ENCODE measurements around the gene BTRC.
"Not testable (repeated sequence)": the region's sequence is repeated elsewhere in the genome, so short reads cannot be mapped to it uniquely, and the experiment has no call there.

The BTRC gene

DNA sequence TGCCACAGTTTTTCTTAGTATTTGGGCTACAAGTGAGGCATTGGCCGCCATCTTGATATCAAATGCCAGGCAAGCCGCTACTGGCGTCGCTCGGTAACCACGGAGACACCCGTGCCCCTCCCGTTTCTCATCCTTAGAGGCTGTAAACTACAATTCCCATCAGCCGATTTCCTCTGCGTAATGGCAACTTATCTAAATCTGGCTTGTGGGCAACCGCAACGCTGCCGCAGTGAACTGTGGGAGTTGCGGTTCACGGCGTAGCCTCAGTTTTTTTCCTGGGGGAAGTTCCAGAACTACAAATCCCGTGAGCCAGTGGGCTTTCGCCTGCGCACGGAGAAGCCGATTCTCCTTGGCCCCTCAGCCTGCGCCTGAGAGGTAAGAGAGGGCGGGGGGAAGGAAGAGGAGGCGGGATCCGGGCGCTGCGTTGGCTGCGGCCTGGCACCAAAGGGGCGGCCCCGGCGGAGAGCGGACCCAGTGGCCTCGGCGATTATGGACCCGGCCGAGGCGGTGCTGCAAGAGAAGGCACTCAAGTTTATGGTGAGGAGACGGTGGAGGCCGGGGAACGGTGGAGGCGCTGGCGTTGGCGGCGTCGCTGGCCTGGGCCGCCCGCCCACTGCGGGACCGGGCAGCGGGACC lies at the start of gene BTRC:
Gene BTRC (plus strand): TSS at position 474 of the 636 bp plus-strand sequence. CDS start 16 bp downstream, at position 490.
- peak; percentile 99 for FAIRE-seq

DNA sequence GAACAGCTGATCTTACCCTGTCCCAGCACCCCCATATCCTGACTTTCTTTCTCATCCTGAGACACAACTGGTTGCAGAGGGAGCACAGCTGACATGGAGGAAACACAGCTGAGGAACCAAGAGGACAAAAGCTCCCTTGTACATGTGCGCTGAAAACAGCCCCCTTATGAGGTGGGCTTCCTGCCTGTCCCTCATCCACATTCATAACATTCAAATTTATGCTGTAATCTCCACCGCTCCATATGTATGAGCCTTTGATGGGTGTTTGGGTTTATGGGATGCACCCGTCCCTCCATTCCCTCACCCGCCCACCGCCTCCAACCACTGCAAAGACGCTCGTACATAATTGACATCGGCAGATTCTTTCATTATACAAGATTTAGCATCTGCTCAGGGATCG lies 49.6 kb upstream of the BTRC start:
- DNase-seq (ENCODE audit: extremely low spot score, insufficient read length, low read depth): no peak
- FAIRE-seq: no peak

More for the DNA sequence above, at the start of gene BTRC:
- DNase-seq (ENCODE audit: extremely low spot score, insufficient read length, low read depth): peak; percentile 88

DNA sequence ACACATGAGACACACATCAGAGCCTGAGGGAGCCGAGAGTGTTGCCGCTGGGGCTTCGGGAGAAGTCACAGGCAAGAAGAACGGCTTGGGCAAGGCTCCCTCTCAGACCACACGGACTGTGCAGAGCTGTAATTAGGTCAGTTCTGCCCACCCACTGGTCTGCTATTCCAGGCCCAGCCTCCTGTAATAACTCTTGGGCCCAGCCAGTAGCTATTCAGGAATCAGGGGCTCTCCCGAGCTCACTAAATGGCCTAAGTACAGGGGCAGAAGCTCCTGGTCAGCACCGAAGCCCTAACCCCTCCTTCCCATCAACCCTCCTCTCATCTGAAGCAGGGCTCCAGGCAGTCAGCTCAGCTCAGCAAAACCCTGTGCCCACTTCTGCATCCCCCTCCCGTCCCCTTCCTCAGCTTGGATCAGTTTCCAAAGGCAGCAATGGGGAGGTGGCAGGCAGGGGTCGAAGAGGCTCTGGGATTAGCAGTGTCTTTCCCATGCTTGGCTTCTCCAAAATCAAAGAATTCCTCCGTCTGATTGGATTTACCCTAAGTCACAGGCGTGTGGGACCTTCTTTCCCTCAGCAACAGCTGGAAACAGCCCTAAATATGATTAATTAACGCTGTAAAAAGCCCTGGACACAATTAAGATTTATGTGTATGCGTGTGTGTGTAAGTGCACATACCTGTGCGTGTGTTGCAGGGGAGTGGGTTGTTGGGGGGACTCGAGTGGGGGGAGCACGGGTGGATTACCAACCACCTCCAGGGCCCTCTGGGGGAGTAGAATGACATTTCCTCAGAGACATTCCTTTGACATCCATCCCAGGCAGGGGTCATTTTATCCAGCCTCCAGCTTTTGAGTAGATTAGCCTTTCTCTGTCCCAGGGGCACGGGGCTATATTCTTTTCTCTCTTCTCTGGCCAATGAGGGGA lies 48.4 kb upstream of the BTRC start:
- FAIRE-seq (no peak), DNase-seq (ENCODE audit: extremely low spot score, insufficient read length, low read depth) (no peak)

DNA sequence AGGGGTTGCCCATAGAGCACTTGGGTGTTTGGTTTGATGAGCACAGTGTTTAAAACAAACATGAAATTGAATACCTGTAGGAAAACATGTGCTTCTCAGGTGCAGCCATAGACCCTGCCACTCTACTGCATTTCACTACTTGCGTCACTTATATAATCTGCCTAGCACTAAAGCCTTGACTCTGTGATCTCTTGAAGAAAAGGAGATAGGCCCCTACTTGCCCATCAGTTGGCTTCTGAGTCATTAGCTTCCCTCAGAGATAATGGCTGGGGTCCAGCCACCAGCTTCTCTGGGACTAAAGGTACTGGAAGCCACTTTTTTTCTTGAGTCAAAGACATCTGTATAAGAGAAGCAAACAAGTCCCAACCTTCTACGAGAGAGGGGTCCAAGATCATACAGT lies 45.9 kb upstream of the BTRC start:
- FAIRE-seq (no peak), DNase-seq (ENCODE audit: extremely low spot score, insufficient read length, low read depth) (no peak)

DNA sequence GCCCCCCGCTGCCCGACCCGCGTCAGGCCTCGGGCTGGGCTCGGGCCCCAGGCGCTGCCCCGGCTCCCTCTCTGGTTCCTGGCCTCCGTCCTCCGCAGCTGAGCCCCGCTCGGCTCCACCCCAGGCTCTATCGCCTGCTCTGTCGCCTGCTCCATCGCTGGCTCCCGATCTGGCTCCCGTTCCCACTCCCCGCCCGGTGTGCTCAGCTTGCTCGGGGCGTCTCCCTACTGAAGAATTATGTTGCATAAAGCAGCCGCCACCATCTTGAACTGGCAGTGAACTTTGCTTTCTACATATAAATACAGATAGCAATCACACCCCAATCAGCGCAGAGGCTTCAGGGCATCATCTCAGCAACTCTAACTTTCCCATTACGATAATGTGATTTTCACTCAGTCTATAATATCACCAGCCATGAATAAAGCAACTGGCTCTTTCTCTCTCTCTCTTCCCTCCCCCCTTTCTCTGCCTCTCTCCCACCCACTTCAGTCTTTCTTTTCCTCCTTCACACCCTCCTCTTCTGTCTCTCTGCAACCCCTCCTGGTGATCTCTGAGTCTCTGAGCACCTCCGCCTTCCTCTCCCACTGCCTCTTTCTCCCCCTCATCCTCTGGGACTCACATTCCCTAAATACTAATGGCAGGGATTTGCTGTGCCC lies 43.3 kb upstream of the BTRC start:
- no peak for FAIRE-seq
- DNase-seq (ENCODE audit: extremely low spot score, insufficient read length, low read depth): no peak

DNA sequence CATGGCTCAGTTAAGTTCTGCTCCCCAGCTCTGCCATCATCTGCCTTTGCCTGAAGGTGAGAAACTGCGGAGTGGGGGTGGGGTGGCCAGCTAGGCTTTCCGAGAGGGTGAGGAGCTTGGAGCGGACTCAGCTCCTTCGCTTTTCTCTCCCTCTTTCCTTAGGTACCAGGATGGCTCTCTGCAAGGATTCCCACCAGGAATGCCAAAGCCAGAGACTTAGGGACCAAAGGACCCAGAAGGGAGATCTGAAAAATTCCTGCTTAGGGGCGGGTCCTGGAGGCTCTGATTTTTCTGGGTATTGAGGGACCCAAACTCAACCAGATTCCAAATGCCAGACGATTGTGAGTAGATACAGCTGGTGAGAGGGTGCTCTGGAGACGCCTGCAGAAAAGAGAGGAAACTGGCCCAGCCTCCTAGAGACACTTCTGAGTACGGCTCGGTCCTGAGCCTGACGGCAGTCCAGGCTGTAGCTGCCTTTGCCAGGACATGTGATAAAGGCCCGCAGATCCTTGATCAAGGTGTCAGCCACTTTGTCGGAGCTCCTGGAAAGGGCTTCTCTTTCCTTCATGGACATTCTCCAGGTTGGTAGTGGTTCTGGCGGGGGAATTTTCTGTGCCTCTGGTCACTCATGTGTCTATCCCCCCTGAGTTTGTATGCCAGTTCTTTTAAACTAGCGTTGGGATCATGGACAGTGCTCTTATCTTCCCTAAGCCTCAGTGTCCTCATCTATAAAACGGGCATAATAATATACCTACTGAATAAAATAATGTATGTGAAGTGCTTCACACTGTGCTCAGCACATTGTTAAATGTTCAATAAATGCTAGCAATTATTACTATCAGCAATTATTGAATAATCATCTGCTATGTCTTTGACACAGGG lies 42.5 kb upstream of the BTRC start:
- FAIRE-seq: no peak
- DNase-seq (ENCODE audit: extremely low spot score, insufficient read length, low read depth): no peak

DNA sequence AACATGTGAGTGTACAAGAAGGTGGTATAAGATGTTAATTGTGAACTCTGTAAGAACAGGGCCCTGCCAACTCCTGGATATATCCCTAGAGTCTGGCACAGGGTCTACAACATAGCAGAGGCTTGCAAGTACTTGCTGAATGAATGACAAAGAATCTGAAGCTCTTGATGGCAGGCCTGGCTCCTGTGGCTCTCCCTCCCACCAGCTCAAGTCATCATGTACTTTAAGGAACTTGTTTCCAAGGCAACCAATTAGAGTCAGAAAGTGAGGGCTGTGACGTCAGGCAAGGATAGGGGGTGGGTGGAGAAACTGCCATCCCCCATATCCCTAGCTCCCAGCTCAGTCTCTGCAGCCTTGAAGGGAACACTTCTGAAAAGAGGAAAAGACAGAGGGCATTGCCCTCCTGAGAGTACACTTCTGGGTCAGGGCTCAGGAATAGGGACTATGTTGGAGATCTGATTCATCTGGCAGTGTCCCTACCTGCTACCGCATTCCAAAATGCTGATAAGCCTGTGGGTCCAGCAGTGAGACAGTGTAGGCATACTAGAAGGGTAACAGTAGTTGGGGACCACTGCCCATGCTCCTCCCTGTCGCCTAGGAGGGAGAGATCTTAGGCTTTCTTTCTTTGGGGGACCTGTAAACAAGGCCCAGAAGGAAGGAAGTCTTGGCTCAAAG lies 34.6 kb upstream of the BTRC start:
- FAIRE-seq (no peak), DNase-seq (ENCODE audit: extremely low spot score, insufficient read length, low read depth) (no peak)

DNA sequence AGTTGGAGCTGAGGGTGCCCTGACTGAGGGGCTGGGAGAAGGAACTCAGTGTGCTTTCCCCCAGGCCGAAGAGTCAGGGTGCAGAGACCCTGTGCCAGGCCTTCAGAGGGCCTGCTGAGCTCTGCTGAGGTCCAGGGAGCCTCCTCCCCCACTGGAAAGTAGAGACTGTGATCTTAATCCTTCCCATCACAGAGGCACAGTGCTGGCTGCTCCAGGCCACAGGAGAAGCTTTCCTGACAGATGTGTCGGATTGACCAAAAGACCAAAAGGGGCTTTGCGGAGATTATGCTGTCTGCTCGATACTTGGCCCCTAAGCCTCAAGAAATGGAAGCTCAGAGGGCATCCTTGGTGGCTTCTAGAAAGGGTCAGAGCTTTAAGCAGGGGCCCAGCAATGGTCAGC lies 32.9 kb upstream of the BTRC start:
- FAIRE-seq: no peak
- no peak for DNase-seq (ENCODE audit: extremely low spot score, insufficient read length, low read depth)

DNA sequence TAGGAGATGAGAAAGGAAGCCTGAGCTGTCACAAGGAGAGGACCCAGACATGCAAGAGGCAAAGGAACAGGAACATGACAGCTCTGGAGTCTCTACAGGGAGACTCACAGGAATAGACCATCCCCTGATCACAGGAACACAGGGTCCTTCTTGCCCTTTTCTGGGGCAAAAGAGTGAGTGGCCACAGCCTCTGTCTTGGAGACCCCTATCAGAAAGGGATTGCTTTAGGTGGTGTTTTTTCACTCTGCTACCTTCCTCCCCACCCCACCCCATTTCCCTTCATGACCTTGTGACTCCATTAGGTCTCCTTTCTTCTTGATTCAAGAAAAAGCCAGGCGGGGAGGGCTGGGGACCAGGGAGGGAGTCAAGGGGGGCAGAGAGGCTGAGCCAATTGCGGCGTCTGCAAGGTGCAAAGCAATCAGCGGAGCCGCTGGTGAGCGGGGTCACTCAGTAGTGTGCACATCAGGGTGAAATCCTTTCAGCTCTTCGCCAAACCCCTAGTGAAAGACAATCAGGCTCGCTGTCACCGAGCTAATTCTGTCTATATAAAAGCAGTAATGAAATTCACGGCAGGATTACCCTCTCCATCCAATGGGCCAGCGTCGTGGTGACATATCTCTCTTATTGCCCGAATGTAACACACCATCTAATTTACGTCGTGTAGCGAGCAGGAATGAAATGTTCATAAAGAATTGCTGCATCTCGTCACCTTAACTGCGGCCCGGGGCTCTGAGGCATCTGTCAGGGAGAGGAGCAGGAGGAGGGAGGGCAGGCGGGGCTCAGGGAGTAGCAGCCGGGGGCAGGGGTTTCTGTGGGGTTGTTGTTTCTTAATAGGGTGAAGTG lies 31.5 kb upstream of the BTRC start:
- FAIRE-seq (no peak), DNase-seq (ENCODE audit: extremely low spot score, insufficient read length, low read depth) (no peak)

DNA sequence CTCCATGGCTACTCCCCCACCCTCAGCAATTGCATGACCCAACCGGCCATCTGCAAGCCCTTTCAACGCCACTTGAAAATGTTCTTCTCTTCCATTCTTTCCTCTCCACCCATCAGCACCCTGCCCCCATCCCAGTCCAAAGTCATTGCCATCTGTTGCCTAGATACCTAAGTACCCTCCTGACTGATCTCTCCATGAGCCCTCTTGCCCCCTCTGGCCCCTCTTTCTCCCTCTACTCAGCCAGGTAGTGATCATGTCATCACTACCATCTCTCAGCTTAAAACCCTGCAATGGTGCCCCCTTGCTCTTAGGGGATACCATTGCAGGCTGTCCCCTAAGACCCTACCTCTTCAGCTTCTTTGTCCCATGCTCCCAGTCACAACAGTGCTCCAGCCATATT lies 30.5 kb upstream of the BTRC start:
- DNase-seq (ENCODE audit: extremely low spot score, insufficient read length, low read depth) (no peak), FAIRE-seq (no peak)

DNA sequence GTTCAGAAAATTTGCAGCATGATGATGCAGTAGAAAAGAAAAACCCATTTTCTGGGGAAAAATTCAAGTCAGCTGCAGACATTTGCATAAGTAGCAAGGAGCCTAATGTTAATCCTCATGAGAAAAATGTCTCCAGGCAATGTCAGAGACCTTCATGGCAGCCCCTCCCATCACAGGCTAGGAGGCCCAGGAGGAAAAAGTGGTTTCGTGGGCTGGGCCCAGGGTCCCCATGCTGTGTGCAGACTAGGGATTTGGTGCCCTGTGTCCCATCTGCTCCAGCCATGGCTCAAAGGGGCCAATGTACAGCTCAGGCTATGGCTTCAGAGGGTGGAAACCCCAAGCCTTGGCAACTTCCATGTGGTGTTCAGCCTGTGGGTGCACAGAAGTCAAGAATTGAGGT lies 26.5 kb upstream of the BTRC start:
- FAIRE-seq; DNase-seq (ENCODE audit: extremely low spot score, insufficient read length, low read depth): not testable (repeated sequence)

DNA sequence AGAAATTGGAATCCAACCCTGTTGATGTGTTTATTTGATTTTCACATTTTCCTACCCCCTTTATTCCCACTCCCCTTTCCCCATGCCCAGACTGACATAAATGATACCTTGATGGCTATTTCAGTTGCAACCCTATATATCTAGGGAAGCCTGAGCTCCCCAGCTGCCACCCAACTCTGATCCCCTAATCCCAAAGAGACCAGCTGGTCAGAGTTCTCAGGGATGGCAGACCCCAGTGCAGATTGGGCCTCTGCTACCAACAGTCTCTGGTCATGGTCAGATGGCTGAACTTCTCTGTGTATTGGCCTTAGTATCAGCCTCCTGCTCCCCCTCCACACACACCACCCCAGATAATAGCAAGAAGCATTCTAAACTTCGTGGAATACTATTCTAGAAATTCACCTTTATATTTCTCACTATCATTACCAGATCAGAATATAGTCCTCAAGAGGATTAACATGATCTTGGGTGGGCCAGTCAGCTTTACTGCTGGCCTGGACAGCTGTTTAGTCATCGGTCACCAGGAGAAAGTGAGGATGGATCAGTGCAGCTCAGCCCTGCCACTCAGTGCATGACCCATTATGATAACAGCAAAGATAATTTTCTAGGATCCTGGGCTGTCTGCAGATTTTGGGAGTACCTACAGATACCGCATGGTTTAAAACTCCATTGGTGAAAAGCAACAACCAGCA lies 24.5 kb upstream of the BTRC start:
- no peak for DNase-seq (ENCODE audit: extremely low spot score, insufficient read length, low read depth)
- FAIRE-seq: no peak

DNA sequence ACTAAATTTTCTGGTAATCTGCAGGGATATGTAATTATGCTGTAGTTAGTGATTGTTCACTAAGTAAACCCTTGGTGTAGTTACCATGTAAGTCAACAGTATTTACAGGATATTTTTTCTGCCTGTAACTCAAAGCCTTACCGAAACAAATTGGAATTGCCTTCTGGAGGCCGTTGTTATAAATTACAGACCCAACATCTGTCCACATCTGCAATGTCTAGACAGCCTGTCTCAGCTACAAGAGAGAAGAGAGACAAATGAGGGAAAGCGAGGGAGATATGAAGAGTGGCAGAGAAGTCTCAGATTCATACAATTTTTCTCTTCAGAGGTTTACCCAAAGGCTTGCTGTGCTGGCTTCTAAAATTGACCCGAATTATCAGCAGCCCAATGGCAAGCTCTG lies 23.7 kb upstream of the BTRC start:
- DNase-seq (ENCODE audit: extremely low spot score, insufficient read length, low read depth): no peak
- FAIRE-seq: no peak

DNA sequence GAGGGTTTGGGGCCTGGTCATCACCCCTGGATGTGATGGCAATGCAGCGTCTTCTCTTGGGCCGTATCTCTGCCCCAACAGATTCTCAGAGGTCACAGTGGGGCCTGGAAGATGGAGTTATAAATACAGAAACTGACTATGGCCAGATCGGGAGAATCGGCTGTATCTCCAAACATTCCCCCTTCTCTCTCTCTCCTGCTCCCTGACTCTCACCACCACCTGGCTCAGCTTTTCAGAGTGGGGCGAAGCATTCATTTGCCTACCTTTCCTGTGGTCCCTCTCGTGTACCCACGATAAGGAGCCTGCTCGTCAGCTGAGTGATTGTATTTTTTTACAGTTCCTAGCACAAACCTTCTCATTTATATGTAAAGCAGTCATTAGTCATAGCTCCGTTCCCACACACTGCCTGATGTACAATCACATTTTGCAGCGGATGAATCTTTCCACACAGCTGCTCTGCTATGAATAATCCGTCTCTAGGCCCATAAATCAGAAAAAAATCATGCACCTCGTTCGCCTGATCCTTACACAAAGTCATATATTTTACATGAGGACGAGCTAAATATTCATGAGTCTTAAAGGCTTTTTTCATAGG lies 23.2 kb upstream of the BTRC start:
- FAIRE-seq: no peak

DNA sequence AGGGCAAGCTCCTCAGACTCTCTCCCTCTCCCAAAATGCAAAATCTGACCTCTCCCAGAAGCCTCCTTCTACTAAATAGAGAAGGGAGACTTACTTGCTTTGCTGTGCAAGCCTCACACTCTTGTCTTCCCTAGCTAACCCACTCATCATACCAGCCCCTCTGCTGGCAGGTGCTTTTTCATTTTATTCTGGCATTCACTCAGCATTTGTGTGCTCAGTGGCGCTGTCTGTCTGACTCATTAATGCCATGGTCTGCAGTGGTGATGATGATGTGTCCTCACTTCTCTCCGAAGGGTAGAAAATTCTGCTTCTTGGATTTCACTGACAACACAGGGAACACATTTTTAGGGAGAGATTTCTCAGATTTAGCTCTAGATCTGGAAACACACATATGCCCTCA lies 22.0 kb upstream of the BTRC start:
- DNase-seq (ENCODE audit: extremely low spot score, insufficient read length, low read depth): no peak
- FAIRE-seq: no peak

More for the DNA sequence above, 23.2 kb upstream of the BTRC start:
- no peak for DNase-seq (ENCODE audit: extremely low spot score, insufficient read length, low read depth)

DNA sequence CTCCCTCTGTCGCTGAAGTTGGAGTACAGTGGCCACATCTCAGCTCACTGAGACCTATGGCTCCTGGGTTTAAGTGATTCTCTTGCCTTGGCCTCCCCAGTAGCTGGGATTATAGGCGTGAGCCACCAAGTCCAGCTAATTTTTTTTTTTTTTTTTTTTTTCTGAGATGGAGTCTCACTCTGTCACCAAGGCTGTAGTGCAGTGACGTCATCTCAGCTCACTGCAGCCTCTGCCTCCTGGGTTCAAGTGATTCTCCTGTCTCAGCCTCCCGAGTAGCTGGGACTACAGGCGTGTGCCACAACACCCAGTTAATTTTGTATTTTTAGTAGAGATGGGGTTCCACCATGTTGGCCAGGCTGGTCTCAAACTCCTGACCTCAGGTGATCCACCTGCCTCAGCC lies 19.7 kb upstream of the BTRC start:
- not testable (repeated sequence) for DNase-seq (ENCODE audit: extremely low spot score, insufficient read length, low read depth); FAIRE-seq

DNA sequence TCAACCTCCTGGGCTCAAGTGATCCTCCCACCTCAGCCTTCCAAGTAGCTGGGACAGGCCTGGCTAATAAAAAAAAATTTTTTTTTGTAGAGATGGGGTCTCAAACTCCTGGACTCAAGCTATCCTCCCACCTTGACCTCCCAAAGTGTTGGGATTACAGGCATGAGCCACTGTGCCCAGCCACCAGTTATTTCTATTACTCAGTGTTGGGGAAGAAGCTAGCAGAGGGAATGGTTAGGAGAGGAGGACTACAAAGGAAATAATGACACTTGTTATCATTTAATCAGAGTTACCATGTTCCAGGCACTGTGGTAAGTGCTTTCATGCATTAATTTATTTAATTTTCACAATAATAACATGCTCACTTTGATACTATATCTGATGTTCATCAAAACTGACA lies 17.6 kb upstream of the BTRC start:
- FAIRE-seq: no peak
- no peak for DNase-seq (ENCODE audit: extremely low spot score, insufficient read length, low read depth)

DNA sequence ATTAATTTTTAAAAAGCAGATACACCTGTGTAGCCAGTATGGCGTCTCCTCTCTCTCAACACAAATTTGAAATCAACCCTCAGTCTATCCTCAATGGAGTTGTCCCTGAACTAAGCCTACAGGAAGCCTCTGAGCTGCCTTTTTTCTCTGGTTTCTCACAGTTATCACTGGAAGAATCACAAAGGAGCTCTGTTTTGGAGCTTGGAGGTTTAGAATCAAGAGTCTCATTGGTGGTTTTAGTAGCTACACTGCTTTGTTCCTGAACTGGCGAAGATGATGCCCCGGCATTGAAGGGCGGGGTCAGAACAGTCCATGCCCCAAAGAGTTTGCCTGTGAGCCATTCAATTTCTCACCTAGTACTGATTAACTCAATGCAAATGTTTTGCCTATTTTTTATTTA lies 16.1 kb upstream of the BTRC start:
- FAIRE-seq: no peak

More for the DNA sequence above, 16.1 kb upstream of the BTRC start:
- no peak for DNase-seq (ENCODE audit: extremely low spot score, insufficient read length, low read depth)

Measured in GM18507 (cell line).